ENCODE measurements around the gene RNLS. TPM values are rescaled to one million over a fixed set of nuclear protein-coding genes. Genes with fewer than 3 reads are reported as not detected.

RNLS gene
- total RNA-seq, 1 experiment from 2014 or later = 50.9 TPM

GRCh38 chr10:88557658-88558057, 25.5 kb downstream of the RNLS start:
- in situ Hi-C loops (cut with HindIII; ENCODE audit: low pct_unique_long_range_greater_than_20kb, low sequenced_read_pairs) = no loop called here

DNA sequence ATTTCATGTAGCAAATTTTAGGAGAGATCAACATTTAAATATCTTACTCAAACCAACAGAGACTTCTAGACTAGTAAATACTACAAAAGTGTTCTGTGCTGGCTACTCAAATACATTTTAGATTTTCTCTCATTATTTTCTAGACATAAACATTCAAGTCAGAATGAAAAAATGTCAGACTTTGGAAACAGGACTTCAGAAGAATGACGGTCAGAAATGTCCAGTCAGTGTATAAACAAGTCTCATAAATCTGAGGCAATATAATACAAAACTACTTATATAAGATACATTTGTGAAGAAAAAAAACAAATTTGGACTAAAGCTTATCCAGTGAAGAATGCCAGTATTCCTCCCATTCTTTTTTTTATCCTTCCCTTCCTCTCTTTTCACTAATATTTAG, 25.9 kb downstream of the RNLS start:
- DNase-seq (ENCODE audit: low read depth, low spot score) = no peak
- in situ Hi-C loops (cut with HindIII; ENCODE audit: low pct_unique_long_range_greater_than_20kb, low sequenced_read_pairs) = no loop called here

More at GRCh38 chr10:88557658-88558057, 25.5 kb downstream of the RNLS start:
- DNase-seq (ENCODE audit: low read depth, low spot score) = no peak

DNA sequence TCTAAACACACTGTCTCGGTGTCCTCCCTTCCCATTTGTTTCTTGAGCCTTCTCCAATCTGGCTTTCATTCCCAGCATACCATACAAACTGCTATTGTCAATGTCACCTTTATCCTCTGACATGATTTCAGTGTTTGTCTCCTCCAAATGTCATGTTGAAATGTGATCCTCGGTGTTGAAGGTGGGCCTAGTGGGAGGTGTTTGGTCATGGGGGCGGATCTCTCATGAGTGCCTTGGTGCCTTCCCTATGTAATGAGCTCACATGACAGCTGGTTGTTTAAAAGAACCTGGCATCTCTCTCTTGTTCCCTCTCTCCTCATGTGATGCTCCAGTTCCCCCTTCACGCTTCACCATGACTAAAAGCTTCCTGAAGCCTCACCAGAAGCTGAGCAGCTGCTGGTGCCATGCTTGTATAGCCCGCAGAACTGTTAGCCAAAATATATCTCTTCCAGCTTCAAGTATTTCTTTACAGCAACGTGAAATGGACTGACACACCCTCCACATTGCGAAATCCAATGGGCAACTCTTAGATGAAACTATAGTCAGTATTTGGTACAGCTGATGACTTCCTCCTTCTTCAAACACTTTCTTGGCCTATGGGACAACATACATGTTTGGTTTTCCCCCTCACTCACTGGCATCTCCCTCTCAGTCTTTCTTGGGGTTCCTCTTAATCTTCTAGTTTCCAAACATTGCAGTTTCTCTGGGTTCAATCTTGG, 27.8 kb downstream of the RNLS start:
- in situ Hi-C loops (cut with HindIII; ENCODE audit: low pct_unique_long_range_greater_than_20kb, low sequenced_read_pairs) = no loop called here
- no peak for DNase-seq (ENCODE audit: low read depth, low spot score)

- in situ Hi-C loops (cut with HindIII; ENCODE audit: low pct_unique_long_range_greater_than_20kb, low sequenced_read_pairs) = no loop called here
- DNase-seq (ENCODE audit: low read depth, low spot score) = peak; percentile 73
Measured at GRCh38 chr10:88553116-88553752, 29.9 kb downstream of the RNLS start.

GRCh38 chr10:88551246-88551645, 31.9 kb downstream of the RNLS start:
- no peak for DNase-seq (ENCODE audit: low read depth, low spot score)
- in situ Hi-C loops (cut with HindIII; ENCODE audit: low pct_unique_long_range_greater_than_20kb, low sequenced_read_pairs) = no loop called here

- in situ Hi-C loops (cut with HindIII; ENCODE audit: low pct_unique_long_range_greater_than_20kb, low sequenced_read_pairs) = no loop called here
- DNase-seq (ENCODE audit: low read depth, low spot score) = no peak
Measured at GRCh38 chr10:88546497-88546896, 36.6 kb downstream of the RNLS start.

- in situ Hi-C loops (cut with HindIII; ENCODE audit: low pct_unique_long_range_greater_than_20kb, low sequenced_read_pairs) = no loop called here
- DNase-seq (ENCODE audit: low read depth, low spot score) = peak; percentile 92
Measured at GRCh38 chr10:88545359-88545758, 37.8 kb downstream of the RNLS start.

- DNase-seq (ENCODE audit: low read depth, low spot score) = no peak
- in situ Hi-C loops (cut with HindIII; ENCODE audit: low pct_unique_long_range_greater_than_20kb, low sequenced_read_pairs) = no loop called here
Measured at GRCh38 chr10:88544140-88544870, 38.8 kb downstream of the RNLS start.

GRCh38 chr10:88542522-88542921, 40.6 kb downstream of the RNLS start:
- in situ Hi-C loops (cut with HindIII; ENCODE audit: low pct_unique_long_range_greater_than_20kb, low sequenced_read_pairs) = no loop called here

DNA sequence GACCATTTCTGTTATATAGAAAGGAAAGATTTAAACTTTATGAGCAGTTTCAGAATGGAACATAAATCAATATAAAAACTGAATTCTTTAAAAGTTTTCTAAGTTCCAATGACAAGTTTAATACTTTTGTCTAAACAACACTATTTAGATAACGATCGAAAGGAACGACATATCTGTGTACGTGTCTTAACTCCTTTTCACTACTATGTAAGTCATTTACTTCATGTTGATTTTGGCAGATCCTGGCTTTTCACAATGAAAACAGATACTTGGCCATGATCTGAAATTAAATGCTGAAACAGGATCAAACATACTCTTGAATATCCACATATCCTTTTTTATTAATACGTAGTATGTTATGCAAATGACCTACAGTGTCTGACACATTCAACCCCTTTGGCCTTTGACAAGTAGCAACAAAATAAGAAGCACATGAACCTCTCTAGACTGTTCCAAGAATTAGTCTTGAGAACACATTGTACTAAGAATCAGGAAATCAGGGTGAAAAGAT, 41.9 kb downstream of the RNLS start:
- in situ Hi-C loops (cut with HindIII; ENCODE audit: low pct_unique_long_range_greater_than_20kb, low sequenced_read_pairs) = no loop called here
- no peak for DNase-seq (ENCODE audit: low read depth, low spot score)

More at GRCh38 chr10:88542522-88542921, 40.6 kb downstream of the RNLS start:
- peak; percentile 41 for DNase-seq (ENCODE audit: low read depth, low spot score)

DNA sequence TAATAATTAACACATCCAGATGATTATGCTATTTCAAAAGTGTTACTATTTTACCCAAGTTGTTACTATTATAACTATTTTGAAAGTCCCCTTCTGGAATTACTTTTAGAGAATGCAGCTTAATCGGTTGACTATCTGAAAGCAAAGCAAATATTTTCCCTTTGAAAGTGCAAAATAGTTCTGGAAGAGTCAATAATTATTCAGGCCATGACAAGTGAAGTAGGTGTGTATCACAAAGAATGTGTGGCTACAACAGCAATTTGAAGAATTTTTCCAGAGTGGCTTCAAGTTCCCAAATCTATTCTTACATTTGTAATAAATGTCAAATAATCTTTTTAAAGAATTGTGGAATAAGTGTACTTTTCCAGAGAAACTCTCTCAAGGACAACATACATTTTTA, 42.8 kb downstream of the RNLS start:
- in situ Hi-C loops (cut with HindIII; ENCODE audit: low pct_unique_long_range_greater_than_20kb, low sequenced_read_pairs) = no loop called here
- DNase-seq (ENCODE audit: low read depth, low spot score) = no peak

GRCh38 chr10:88538048-88538447, 45.1 kb downstream of the RNLS start:
- peak; percentile 97 for DNase-seq (ENCODE audit: low read depth, low spot score)
- in situ Hi-C loops (cut with HindIII; ENCODE audit: low pct_unique_long_range_greater_than_20kb, low sequenced_read_pairs) = no loop called here

DNA sequence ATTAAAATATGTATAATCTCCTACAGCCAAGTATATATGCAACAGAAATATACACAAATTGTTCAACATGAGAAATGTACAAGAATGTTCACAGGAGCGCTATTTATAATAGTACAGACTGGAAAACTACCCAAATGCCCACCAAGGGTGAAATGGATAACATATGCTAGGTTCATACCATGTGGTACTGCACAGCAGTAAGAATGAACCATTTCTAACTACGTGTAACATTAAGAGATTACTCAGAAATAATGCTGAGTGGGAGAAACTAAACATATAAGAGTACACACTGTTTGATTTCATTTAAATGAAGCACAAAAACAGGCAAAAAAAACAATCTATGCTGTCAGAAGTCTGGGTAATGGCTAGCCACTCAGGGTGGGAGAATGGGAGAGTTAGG, 45.8 kb downstream of the RNLS start:
- in situ Hi-C loops (cut with HindIII; ENCODE audit: low pct_unique_long_range_greater_than_20kb, low sequenced_read_pairs) = no loop called here
- DNase-seq (ENCODE audit: low read depth, low spot score) = no peak

DNA sequence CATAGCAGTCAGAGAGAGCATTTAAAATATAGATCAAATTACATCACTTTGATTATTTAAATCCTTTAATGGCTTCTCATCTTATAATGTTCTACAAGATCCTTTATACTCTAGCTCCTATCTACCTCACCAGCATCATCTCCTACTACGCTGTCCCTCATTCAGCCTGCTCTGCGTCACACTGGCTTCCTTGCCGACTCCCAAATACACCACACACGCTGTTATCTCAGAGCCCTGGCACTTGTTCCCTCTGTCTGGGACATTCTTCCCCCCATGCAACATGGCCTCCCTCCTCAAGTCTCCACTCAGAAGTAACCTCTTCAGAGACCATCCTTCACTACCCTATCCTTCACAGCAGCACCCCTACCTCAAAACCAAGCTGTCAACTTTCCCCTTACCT, 46.7 kb downstream of the RNLS start:
- no peak for DNase-seq (ENCODE audit: low read depth, low spot score)
- in situ Hi-C loops (cut with HindIII; ENCODE audit: low pct_unique_long_range_greater_than_20kb, low sequenced_read_pairs) = no loop called here

DNA sequence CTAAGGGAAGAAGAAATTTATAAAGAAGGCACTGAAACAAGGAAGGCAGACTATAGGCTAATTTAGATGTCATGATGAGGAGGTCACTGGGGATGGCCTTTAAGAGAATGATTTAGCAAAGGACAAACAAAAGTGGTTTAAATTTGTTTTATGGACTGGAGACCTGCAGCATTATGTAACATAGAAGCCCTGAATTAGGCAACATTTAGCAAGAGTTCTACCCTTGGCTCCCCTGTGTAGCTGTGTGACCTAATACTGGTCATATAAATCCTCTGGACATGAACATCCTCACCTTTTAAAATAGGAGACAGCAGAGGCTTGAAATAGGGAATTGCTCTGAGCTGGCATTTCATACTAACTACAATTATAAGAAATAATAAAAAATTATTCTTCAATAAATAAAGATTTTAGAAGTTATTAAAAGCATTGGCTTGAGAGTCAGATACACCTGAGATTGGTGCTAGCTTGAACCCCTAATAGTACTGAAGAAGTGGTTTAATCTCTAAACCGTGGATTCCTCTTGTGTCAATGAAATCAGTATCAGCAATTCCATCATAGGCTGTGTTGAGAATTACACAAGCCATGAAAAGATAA, 48.9 kb downstream of the RNLS start:
- in situ Hi-C loops (cut with HindIII; ENCODE audit: low pct_unique_long_range_greater_than_20kb, low sequenced_read_pairs) = no loop called here
- DNase-seq (ENCODE audit: low read depth, low spot score) = no peak

DNA sequence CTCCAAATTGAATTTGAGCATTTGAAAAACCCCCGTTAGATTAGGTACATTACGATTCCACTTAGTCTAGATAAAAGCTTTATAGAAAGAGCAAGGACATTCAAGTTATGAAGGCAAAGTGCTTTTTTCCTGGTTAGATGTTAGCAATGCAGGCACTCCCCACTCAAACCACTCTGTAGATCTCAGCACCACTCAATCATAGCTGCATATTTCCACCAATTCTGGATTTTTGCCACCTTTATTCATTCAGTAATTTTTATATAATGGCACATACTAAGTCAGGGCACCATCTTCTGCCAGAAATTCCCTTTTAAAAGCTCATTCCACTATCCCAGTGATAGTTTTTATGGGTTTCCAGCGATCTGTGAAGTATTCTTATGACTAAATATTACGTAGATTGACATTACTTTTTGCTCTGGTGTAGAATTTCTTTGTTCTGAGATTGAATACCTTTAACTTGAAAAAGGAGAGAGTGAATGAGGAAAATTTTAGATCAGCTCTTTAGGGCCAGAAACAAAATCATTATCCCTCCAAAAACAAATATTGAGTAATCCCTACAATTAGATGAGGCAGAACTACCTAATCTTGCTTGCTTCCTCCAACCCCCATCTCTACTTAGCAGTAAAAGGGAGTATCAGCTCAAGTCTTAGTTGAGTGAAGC, 51.6 kb downstream of the RNLS start:
- in situ Hi-C loops (cut with HindIII; ENCODE audit: low pct_unique_long_range_greater_than_20kb, low sequenced_read_pairs) = no loop called here
- no peak for DNase-seq (ENCODE audit: low read depth, low spot score)

- DNase-seq (ENCODE audit: low read depth, low spot score) = no peak
- in situ Hi-C loops (cut with HindIII; ENCODE audit: low pct_unique_long_range_greater_than_20kb, low sequenced_read_pairs) = no loop called here
Measured at GRCh38 chr10:88530629-88531391, 52.3 kb downstream of the RNLS start.
